PC-3 (cell line): ENCODE measurements around the gene CKS1B.

Source experiments
- EZH2 ChIP-seq: fragments of 300-600 bp; sonication (generic); IDR thresholded peaks from one replicate; pipeline ENCODE4 v1.6.1; 2017; ENCODE audit warnings: antibody characterized with exemption, mild to moderate bottlenecking, low read length; ENCODE audit not compliant: unreplicated experiment
- EZH2phosphoT487 ChIP-seq: fragments of 300-600 bp; sonication (generic); IDR thresholded peaks from 2 replicates; pipeline ENCODE4 v1.6.1; 2018; ENCODE audit warnings: mild to moderate bottlenecking, antibody characterized with exemption, low read length, borderline replicate concordance
- TF ChIP-seq, protein P1 (sequence below): fragments of 300-600 bp; sonication (generic); conservative IDR thresholded peaks from 2 replicates; pipeline ENCODE4 v1.5.1; 2017; ENCODE audit warnings: antibody characterized with exemption, low read depth, mild to moderate bottlenecking, low read length

GRCh38 chr1:154937085-154937987 lies 37.1 kb upstream of the CKS1B start:
- no peak for TF ChIP-seq EZH2
- TF ChIP-seq, protein P1, sequence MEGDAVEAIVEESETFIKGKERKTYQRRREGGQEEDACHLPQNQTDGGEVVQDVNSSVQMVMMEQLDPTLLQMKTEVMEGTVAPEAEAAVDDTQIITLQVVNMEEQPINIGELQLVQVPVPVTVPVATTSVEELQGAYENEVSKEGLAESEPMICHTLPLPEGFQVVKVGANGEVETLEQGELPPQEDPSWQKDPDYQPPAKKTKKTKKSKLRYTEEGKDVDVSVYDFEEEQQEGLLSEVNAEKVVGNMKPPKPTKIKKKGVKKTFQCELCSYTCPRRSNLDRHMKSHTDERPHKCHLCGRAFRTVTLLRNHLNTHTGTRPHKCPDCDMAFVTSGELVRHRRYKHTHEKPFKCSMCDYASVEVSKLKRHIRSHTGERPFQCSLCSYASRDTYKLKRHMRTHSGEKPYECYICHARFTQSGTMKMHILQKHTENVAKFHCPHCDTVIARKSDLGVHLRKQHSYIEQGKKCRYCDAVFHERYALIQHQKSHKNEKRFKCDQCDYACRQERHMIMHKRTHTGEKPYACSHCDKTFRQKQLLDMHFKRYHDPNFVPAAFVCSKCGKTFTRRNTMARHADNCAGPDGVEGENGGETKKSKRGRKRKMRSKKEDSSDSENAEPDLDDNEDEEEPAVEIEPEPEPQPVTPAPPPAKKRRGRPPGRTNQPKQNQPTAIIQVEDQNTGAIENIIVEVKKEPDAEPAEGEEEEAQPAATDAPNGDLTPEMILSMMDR = peak; percentile 48; the same call in 1 of the 2 replicates
- no peak for TF ChIP-seq EZH2phosphoT487
